GM23248 (cell line): ENCODE results near the gene BAMBI.

Experiments used
- EZH2 ChIP-seq: fragments of 200-600 bp; sonication (generic); IDR thresholded peaks from 2 replicates; pipeline ENCODE4 v1.6.1; 2018; ENCODE audit warnings: antibody characterized with exemption, mild to moderate bottlenecking; ENCODE audit not compliant: insufficient read depth, poor library complexity, severe bottlenecking
- EZH2phosphoT487 ChIP-seq: fragments of 200-600 bp; sonication (generic); IDR thresholded peaks from 2 replicates; pipeline ENCODE4 v1.6.1; 2018; ENCODE audit warnings: antibody characterized with exemption, moderate library complexity, mild to moderate bottlenecking, low read depth; ENCODE audit not compliant: insufficient read depth

DNA sequence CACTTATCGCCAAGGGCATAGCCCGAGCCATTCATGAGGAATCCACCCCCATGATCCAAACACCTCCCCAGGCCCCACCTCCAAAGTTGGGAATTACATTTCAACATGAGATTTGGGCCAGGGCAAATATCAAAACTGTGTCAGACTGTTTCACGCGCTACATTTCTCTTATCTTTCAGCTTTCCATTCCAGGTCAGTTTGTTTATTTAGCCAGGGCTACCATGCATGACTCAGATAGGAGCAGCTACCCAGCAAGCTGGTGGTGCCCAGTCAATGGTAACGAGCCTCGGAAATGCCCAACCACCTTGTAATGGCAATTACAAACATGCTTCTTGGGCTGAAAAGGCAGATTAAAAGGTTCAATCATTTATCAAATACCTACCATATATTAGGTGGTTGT, 43.6 kb upstream of the BAMBI start:
- TF ChIP-seq EZH2 (no peak), EZH2phosphoT487 (no peak)
